ENCODE results near the gene GPC6. TPM values are rescaled to one million over a fixed set of nuclear protein-coding genes. Genes with fewer than 3 reads are reported as not detected.
"Not testable (repeated sequence)": the region's sequence is repeated elsewhere in the genome, so short reads cannot be mapped to it uniquely, and the experiment has no call there.

GPC6 gene
- polyA plus RNA-seq, 1 donor (not counting 4 experiments of a cell fraction or from before 2014, with no cell fraction given), result 0.42 TPM

DNA sequence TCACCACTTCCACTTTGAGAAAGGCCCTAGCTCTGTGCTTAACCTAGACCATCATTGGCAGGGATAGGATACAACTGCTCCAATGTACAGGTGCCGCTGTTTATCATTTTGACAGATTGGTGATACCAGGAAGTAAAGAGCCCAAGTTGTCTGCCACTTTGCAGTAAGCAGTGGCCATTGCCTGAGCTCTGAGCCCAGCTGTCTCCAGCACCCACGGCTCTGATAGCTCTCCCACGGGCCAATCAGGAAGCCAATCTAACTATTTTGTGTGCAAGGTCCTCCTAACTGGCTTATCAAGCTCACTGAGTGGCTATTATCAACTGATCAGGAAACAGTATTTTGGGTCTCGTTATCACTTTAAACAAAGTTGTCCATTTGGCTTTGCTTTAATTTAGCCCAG, 1071.7 kb downstream of the GPC6 start:
- no peaks in the 10 kb centered on the region for H3K4me1 ChIP-seq (ENCODE audit: control insufficient read depth, extremely low read depth, insufficient read depth, low read length)
- H3K9me1 ChIP-seq (ENCODE audit: control insufficient read depth, extremely low read depth, insufficient read depth, low read length), result no peaks in the 10 kb centered on the region
- no peaks in the 10 kb centered on the region for H3K9me3 ChIP-seq (ENCODE audit: control insufficient read depth, low read depth, low read length)
- H3K27me3 ChIP-seq (ENCODE audit: control insufficient read depth, extremely low read depth, insufficient read depth, low read length), result no peaks in the 10 kb centered on the region
- no peak for TF ChIP-seq EZH2 (IDR thresholded peaks at IDR 0.05; ENCODE audit: low read length)
- no peak overlapping the region for H3K9ac ChIP-seq (ENCODE audit: control insufficient read depth, extremely low read depth, insufficient read depth, low read length)
- dilution Hi-C loops (cut with MboI; ENCODE audit: extremely low pct_ligation_motif_present, low sequenced_read_pairs), result no loop called here
- FAIRE-seq (no peak), DNase-seq (ENCODE audit: low read depth, low spot score) (no peak)
- no peak overlapping the region for H2AFZ ChIP-seq (ENCODE audit: control insufficient read depth, low read length)
- H4K20me1 ChIP-seq (ENCODE audit: control insufficient read depth, extremely low read depth, insufficient read depth, low read length), result no peaks in the 10 kb centered on the region
- H3K4me2 ChIP-seq (ENCODE audit: control insufficient read depth, extremely low read depth, insufficient read depth, low read depth, low read length), result no peak overlapping the region
- H3K36me3 ChIP-seq (ENCODE audit: control insufficient read depth in 2 of 2, extremely low read depth in 1 of 2, insufficient read depth in 2 of 2, low read length in 2 of 2), result no peaks in the 10 kb centered on the region
- no peaks in the 10 kb centered on the region for H3K79me2 ChIP-seq (ENCODE audit: control insufficient read depth, insufficient read depth, low read length)
- no peak overlapping the region for H3K27ac ChIP-seq (ENCODE audit: control insufficient read depth, insufficient read depth, low read length)
- H3K4me3 ChIP-seq (ENCODE audit: control insufficient read depth in 2 of 3, extremely low read depth in 1 of 3, insufficient read depth in 2 of 3, low read depth in 1 of 3, low read length in 3 of 3), result no peak overlapping the region

DNA sequence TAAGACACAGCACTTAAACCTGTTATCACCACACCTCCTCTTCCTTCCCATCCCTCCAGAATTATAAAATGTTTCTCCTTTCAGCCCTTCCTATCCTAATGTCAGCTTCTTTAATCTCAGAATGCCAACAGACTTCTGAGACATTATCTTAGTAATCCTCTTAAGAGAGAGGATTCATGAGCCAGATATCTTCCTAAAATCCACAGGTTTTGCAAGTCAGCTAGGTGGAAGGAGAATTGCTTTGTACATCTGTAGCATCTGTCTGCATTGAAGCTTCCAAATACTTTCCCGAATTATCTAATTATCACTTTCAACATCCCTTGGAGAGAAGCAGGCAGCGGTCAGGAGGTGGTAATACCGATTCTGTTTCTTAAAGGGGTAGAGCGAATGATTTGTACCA, 1073.8 kb downstream of the GPC6 start:
- Histone ChIP-seq H3K9me1 (ENCODE audit: control insufficient read depth, extremely low read depth, insufficient read depth, low read length) (no peaks in the 10 kb centered on the region), H2AFZ (ENCODE audit: control insufficient read depth, low read length) (no peak overlapping the region), H3K79me2 (ENCODE audit: control insufficient read depth, insufficient read depth, low read length) (no peaks in the 10 kb centered on the region), H3K4me2 (ENCODE audit: control insufficient read depth, extremely low read depth, insufficient read depth, low read depth, low read length) (no peak overlapping the region), H3K27ac (ENCODE audit: control insufficient read depth, insufficient read depth, low read length) (no peak overlapping the region), H3K9me3 (ENCODE audit: control insufficient read depth, low read depth, low read length) (no peaks in the 10 kb centered on the region), H3K4me3 (ENCODE audit: control insufficient read depth in 2 of 3, extremely low read depth in 1 of 3, insufficient read depth in 2 of 3, low read depth in 1 of 3, low read length in 3 of 3) (no peak overlapping the region), H3K27me3 (ENCODE audit: control insufficient read depth, extremely low read depth, insufficient read depth, low read length) (no peaks in the 10 kb centered on the region), H4K20me1 (ENCODE audit: control insufficient read depth, extremely low read depth, insufficient read depth, low read length) (no peaks in the 10 kb centered on the region), H3K4me1 (ENCODE audit: control insufficient read depth, extremely low read depth, insufficient read depth, low read length) (peaks cover 5% of the 10 kb centered on the region), H3K9ac (ENCODE audit: control insufficient read depth, extremely low read depth, insufficient read depth, low read length) (no peak overlapping the region), H3K36me3 (ENCODE audit: control insufficient read depth in 2 of 2, extremely low read depth in 1 of 2, insufficient read depth in 2 of 2, low read length in 2 of 2) (no peaks in the 10 kb centered on the region)
- FAIRE-seq, result no peak
- TF ChIP-seq, protein P1, sequence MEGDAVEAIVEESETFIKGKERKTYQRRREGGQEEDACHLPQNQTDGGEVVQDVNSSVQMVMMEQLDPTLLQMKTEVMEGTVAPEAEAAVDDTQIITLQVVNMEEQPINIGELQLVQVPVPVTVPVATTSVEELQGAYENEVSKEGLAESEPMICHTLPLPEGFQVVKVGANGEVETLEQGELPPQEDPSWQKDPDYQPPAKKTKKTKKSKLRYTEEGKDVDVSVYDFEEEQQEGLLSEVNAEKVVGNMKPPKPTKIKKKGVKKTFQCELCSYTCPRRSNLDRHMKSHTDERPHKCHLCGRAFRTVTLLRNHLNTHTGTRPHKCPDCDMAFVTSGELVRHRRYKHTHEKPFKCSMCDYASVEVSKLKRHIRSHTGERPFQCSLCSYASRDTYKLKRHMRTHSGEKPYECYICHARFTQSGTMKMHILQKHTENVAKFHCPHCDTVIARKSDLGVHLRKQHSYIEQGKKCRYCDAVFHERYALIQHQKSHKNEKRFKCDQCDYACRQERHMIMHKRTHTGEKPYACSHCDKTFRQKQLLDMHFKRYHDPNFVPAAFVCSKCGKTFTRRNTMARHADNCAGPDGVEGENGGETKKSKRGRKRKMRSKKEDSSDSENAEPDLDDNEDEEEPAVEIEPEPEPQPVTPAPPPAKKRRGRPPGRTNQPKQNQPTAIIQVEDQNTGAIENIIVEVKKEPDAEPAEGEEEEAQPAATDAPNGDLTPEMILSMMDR (optimal IDR thresholded peaks at IDR 0.05 in 1 of 3, IDR thresholded peaks at IDR 0.05 in 1 of 3, conservative IDR thresholded peaks at IDR 0.05 in 1 of 3; ENCODE audit: extremely low read depth in 1 of 3, insufficient read depth in 2 of 3, low read length in 3 of 3), result no peak
- TF ChIP-seq EZH2 (IDR thresholded peaks at IDR 0.05; ENCODE audit: low read length), result no peak
- dilution Hi-C loops (cut with MboI; ENCODE audit: extremely low pct_ligation_motif_present, low sequenced_read_pairs), result no loop called here
- DNase-seq (ENCODE audit: low read depth, low spot score), result no peak

- Histone ChIP-seq H3K27ac (ENCODE audit: control insufficient read depth, insufficient read depth, low read length) (no peak overlapping the region), H3K79me2 (ENCODE audit: control insufficient read depth, insufficient read depth, low read length) (no peaks in the 10 kb centered on the region), H3K27me3 (ENCODE audit: control insufficient read depth, extremely low read depth, insufficient read depth, low read length) (no peaks in the 10 kb centered on the region), H3K4me1 (ENCODE audit: control insufficient read depth, extremely low read depth, insufficient read depth, low read length) (peaks cover 6% of the 10 kb centered on the region), H4K20me1 (ENCODE audit: control insufficient read depth, extremely low read depth, insufficient read depth, low read length) (no peaks in the 10 kb centered on the region), H3K4me2 (ENCODE audit: control insufficient read depth, extremely low read depth, insufficient read depth, low read depth, low read length) (no peak overlapping the region), H3K4me3 (ENCODE audit: control insufficient read depth in 2 of 3, extremely low read depth in 1 of 3, insufficient read depth in 2 of 3, low read depth in 1 of 3, low read length in 3 of 3) (no peak overlapping the region), H3K9me1 (ENCODE audit: control insufficient read depth, extremely low read depth, insufficient read depth, low read length) (no peaks in the 10 kb centered on the region), H3K9ac (ENCODE audit: control insufficient read depth, extremely low read depth, insufficient read depth, low read length) (no peak overlapping the region), H3K9me3 (ENCODE audit: control insufficient read depth, low read depth, low read length) (no peaks in the 10 kb centered on the region), H2AFZ (ENCODE audit: control insufficient read depth, low read length) (no peak overlapping the region), H3K36me3 (ENCODE audit: control insufficient read depth in 2 of 2, extremely low read depth in 1 of 2, insufficient read depth in 2 of 2, low read length in 2 of 2) (no peaks in the 10 kb centered on the region)
- DNase-seq (ENCODE audit: low read depth, low spot score), result no peak
- FAIRE-seq, result no peak
- dilution Hi-C loops (cut with MboI; ENCODE audit: extremely low pct_ligation_motif_present, low sequenced_read_pairs), result no loop called here
- TF ChIP-seq EZH2 (IDR thresholded peaks at IDR 0.05; ENCODE audit: low read length), result no peak
- TF ChIP-seq, protein P1 (optimal IDR thresholded peaks at IDR 0.05 in 1 of 3, IDR thresholded peaks at IDR 0.05 in 1 of 3, conservative IDR thresholded peaks at IDR 0.05 in 1 of 3; ENCODE audit: extremely low read depth in 1 of 3, insufficient read depth in 2 of 3, low read length in 3 of 3), result no peak
Observed at GRCh38 chr13:94301487-94301886, 1074.9 kb downstream of the GPC6 start.

GRCh38 chr13:94302847-94303565, 1076.4 kb downstream of the GPC6 start:
- H3K9me3 ChIP-seq (ENCODE audit: control insufficient read depth, low read depth, low read length); H2AFZ ChIP-seq (ENCODE audit: control insufficient read depth, low read length); H3K27me3 ChIP-seq (ENCODE audit: control insufficient read depth, extremely low read depth, insufficient read depth, low read length); H4K20me1 ChIP-seq (ENCODE audit: control insufficient read depth, extremely low read depth, insufficient read depth, low read length); H3K79me2 ChIP-seq (ENCODE audit: control insufficient read depth, insufficient read depth, low read length); H3K4me3 ChIP-seq (ENCODE audit: control insufficient read depth in 2 of 3, extremely low read depth in 1 of 3, insufficient read depth in 2 of 3, low read depth in 1 of 3, low read length in 3 of 3); dilution Hi-C loops (cut with MboI; ENCODE audit: extremely low pct_ligation_motif_present, low sequenced_read_pairs); H3K27ac ChIP-seq (ENCODE audit: control insufficient read depth, insufficient read depth, low read length); H3K9ac ChIP-seq (ENCODE audit: control insufficient read depth, extremely low read depth, insufficient read depth, low read length); H3K36me3 ChIP-seq (ENCODE audit: control insufficient read depth in 2 of 2, extremely low read depth in 1 of 2, insufficient read depth in 2 of 2, low read length in 2 of 2); FAIRE-seq; H3K9me1 ChIP-seq (ENCODE audit: control insufficient read depth, extremely low read depth, insufficient read depth, low read length); DNase-seq (ENCODE audit: low read depth, low spot score); H3K4me1 ChIP-seq (ENCODE audit: control insufficient read depth, extremely low read depth, insufficient read depth, low read length); H3K4me2 ChIP-seq (ENCODE audit: control insufficient read depth, extremely low read depth, insufficient read depth, low read depth, low read length): not testable (repeated sequence)

Measured in keratinocyte (primary cell).